Inflammatory macrophage (primary cell): ENCODE measurements around the gene FOXN1.
"Not testable (repeated sequence)": the region's sequence is repeated elsewhere in the genome, so short reads cannot be mapped to it uniquely, and the experiment has no call there.

Experiments used
- DNase-seq, 2 donors: peaks; one replicate each; pipeline ENCODE4 v3.0.0-alpha.2; 2020 to 2022

Gene FOXN1

DNA sequence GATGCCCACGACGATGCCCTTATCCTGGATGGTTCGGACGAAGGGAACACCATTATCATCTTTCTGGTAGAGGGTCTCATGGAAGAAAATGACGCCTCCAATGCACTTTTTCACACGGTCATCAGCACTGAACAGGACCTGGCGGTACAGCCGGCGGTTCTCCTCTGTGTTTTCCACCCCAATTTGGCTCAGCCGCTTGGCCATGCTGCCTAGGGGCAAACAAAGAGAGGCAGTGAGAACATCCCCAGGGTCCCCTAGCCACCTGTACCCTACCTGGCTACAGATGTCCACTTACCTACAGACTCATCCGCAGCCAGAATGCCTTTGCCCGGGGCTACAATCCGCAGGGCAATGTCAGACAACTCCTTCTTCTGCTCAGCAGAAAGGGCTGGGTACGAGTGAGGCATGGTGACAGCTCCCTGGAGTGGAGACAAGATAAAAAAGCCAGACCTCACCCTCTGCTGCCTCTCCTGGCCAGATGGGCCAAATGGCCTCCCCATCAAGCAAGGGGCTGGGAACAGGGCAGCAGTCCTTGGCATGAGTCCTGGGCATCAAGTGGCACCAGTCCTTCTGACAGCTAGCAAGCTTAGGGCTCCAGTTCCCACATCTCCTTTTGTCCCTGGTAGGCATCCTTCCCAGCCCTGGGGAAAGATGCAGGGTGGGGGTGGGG is 69.1 kb downstream of the FOXN1 start:
- DNase-seq, result no peak

DNA sequence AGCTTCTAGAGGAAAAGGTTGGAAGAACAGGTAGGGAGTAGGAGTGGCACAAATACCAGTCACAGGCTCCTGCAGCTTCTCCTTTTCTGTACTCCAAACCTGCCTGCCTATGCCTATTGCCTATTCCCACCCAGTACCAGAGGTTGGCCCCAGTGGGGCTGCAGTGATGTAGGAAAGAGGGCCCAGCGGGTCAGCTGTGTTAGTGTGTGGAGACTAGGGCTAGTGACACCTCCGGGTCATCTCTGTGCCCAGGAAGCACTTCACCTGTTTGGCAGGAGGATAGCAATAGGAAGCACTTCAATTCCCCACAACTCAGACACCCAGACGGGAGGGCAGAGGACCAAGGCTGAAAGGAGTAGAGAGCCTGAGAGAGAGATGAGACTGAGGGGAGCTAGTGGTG is 69.9 kb downstream of the FOXN1 start:
- DNase-seq, result not testable (repeated sequence)

DNA sequence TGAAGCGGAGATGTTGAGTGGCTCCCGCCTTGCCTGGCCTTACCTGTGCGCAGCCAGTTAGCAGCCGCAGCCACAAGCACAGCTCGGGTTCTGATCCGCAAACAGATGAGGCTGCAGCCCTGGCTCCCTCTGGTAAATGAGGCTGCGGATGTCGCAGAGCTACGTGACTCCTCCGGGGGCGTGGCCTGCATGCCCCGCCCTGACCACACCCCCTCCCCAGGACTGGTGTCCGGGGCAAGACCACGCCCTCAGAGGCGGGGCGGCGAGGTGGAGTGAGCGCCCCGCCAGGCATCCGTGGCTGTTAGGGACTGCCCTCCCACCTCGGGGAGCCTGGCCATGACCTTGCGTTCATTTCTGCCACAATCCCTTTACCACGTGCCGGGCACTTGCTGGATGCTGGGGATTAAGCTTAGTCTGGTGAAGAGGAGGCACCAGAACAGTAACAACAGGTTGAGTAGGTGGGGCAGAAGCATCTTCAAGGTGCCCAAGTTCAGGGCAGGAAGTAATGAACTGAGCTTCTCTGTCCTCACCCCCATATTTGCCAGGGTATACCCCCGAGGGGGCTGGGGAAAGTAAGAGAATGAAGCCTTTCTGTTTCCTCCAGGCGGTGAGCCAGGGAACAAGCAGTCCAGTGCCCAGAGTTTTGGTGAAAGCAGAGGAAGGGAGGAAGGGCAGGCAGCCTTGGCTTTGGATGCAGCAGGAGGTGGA is 70.8 kb downstream of the FOXN1 start, which contains the start of gene ALDOC:
Gene ALDOC (minus strand): TSS at position 138 of the 708 bp plus-strand sequence. CDS start 1,363 bp downstream, outside the sequence.
- peak; percentile 95 to 96 for DNase-seq

DNA sequence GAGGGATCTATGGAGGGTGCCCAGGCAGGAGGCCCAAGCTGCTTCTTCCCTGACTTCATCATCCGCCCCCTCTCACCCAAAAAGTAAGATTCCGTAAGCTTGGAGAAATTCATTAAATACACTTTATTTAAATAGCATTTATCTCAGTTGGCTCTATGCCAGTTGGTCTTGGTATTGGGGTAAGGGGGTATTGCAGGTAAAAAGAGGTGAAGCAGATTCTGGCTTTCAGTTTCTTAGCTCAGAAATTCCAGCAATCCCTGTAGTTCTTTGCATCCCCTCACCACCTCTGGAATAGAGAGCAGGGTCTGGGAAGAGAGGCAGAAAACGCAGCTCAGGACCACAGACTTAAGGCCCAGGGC is 71.3 kb downstream of the FOXN1 start:
- DNase-seq, result no peak

DNA sequence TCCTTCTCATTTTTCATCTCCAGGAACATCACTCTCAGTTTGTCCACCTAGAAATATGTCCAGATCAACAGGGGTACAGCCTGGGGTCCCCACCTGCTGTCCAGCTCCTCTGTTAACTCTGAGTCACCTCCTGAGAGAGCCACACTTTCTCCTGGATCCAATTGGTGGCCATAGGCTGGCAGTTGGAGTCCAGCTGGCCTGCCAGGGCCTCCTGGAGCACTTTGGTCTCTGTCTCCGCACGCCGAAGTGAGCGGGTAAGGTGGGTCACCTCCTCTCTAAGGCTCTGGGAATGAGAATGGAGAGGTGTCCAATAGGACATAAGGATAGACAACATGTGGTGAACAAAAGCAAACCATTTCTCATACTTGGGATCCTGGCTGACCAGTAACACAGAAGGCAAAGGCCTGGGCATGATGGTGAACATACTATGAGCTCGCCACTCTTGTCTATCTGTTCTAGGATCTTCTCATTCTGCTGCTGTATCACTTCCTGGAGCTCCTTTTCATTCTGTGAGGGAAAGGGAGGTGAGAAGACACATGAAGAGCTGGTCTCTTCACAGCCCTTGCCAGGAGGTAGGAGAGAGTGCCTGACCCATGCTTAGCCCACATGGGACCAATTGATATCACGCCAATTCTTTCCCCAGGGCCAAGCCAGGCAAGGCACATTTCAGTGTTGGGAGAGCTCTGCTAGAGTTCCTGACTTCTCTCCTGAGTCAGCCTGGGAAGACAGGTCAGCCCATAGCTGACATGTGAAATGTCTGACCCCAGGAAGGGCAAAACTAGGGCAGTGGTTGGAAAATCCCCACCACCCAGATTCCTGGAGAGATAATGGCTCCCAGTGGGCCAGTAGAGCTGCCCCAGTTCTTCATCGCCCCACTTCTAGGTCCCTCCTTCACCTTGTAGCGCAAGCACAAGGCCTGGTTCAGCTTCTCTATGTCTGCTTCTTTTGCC is 72.4 kb downstream of the FOXN1 start:
- no peak for DNase-seq

DNA sequence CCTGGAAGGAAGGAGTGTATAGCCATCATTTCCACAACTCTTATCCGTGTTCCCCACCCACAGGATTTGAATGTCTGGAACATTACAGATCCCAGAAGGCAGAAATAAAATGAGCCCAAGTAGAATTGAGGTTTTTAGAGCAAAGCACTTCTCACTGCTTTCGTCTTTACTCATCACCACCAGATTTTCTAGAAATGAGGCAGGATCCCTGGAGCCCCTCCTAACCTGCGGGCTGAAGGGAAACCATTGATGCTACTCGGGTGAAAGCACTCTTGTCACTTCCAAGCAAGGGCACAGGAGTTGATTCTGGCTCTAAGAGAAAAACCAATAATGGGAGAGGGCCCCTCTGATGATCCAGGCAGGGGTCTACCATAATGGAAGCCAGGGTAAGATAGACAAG is 73.4 kb downstream of the FOXN1 start:
- no peak for DNase-seq

DNA sequence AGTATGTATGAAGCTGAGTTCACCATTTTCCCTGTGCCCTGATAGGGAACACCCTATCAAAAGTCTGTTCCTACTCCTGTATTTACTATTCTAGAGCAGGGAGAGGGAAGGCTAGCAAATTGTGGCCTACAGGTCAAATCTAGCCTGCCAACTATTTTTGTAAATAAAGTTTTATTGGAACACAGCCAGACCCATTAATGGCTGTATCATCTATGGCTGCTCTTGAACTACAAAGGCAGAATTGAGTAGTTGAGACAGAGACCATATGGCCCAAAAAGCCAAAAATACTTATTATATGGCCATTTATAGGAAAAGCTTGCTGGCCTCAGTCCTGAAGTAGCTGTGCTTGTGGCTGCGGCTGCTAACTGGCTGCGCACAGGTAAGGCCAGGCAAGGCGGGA is 74.8 kb downstream of the FOXN1 start:
- DNase-seq, result no peak

DNA sequence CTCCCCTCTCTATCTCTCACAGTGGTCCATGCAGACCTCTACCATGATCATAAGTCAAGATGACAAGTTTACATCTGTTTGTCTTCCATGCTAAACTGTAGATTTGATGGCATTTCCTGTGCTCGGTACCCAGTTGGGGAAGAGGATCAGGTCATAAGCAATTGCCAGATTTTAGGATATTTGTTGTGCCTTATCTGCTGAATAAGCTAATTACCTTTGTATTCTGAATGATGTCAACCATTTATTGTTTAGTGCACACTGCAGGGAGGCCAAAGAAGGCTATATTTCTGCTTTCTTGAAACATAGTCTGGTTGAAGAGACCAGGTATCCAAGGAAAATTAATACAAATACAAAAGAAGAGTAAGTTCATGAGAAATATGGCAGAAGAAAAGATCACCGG is 76.4 kb downstream of the FOXN1 start:
- DNase-seq, result no peak

DNA sequence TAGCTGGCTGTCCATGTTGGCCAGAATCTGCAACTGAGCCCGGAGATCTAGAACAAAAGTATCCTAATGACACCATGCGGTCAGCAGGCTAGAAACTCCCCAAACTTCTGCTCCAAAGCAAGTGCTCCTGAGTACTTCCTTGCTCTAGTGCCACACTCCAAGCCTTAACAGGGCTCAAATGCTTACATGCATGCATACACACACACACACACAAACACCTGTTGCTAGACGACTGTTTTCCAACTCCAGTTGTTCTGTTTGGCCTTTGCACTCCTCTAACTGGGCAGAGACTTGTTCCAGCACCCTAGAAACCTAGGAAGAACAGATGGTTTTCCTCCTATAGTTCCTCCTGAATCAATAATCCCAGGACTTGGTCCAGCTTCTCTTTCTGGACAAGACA is 78.3 kb downstream of the FOXN1 start:
- no peak for DNase-seq

DNA sequence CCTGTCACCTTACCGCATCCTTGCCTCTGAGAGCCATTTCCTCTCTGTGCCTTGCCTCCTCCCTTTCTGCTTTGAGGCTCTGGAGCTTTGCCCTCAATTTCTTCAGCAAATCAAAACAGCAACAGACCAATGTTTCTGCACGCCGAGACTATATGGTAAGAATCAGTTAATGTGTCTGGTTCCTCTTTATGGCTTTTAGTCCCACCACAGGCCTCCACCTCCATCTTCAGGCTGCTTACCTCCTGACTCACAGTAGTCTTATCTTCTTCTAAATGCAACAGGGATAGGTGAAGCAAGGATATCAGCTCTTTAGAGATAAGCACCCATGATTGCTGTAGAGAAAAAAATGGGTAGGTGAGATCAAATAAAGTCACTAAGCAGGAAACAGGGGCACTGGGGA is 79.7 kb downstream of the FOXN1 start:
- no peak for DNase-seq
